CD4-positive, alpha-beta T cell treated with Interferon gamma for 1 hour (primary cell): ENCODE data around the gene MRPL1.
"Not testable (repeated sequence)": the region's sequence is repeated elsewhere in the genome, so short reads cannot be mapped to it uniquely, and the experiment has no call there.

Source experiments
- DNase-seq: peaks from one replicate; pipeline ENCODE4 v3.0.0-alpha.2; 2020

The MRPL1 gene

DNA sequence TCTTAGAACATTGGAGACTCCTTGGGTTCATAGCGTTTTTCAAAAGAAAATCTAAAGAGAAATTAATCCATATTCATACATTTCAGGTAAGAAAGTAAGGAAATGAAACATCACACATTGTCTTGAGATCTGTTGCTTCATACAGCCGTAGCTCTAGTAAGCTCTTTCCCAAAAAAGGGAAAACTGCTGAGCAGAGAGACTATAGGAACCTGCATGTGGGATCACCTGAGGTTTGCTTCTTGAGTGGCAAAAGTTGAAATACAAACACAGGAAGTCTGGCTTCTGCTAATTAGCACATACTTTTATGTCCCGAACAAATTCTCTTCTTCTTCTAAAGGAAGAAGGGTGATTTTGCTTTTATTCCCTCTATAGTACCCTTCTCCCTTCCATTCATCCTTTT lies 57.7 kb downstream of the MRPL1 start:
- DNase-seq = no peak

- no peak for DNase-seq
Observed at GRCh38 chr4:77921701-77922100, 59.1 kb downstream of the MRPL1 start.

GRCh38 chr4:77922158-77923094 lies 59.8 kb downstream of the MRPL1 start:
- DNase-seq = no peak

GRCh38 chr4:77927991-77928925 lies 65.6 kb downstream of the MRPL1 start:
- no peak for DNase-seq

DNA sequence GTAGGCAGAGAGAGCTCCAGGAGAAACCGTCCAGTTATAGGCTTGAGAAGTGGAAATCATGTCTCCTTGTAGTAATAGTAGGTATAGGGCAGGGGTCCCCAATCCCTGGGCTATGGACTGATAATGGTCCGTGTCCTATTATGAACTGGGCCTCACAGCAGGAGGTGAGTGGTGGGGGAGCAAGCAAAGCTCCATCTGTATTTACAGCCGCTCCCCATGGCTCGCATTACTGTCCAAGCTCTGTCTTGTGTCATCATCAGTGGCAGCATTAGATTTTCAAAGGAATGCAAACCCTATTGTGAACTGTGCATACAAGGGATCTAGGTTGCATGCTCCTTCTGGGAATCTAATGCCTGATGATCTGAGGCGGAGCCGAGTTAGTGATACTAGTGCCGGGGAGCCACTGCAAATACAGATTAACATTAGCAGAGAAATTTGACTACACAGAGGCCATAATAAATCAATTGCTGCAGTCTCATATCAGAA lies 67.6 kb downstream of the MRPL1 start:
- no peak for DNase-seq

GRCh38 chr4:77930876-77931275 lies 68.2 kb downstream of the MRPL1 start:
- DNase-seq = no peak

- no peak for DNase-seq
Observed at GRCh38 chr4:77931452-77932135, 69.0 kb downstream of the MRPL1 start.

GRCh38 chr4:77938560-77938959 lies 75.9 kb downstream of the MRPL1 start:
- no peak for DNase-seq

GRCh38 chr4:77945929-77946328 lies 83.3 kb downstream of the MRPL1 start:
- not testable (repeated sequence) for DNase-seq

DNA sequence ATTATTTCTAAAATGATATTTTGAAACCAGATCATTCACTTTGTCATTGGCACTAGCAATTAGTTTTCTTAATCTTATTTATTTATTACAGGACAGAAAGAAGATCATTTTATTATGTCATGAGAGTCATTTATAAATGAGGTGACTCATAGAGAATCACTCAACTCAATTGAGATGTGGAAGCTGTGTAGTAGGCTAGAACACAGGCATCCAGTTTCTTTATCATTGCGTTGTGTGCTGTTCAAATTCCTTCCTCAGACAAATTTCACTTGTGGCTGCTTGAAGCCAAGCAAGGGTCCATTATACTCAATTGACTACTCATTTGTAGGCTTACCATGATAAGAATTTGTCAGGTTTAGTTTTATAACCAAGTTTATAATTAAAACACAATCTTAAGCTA lies 87.6 kb downstream of the MRPL1 start:
- no peak for DNase-seq

DNA sequence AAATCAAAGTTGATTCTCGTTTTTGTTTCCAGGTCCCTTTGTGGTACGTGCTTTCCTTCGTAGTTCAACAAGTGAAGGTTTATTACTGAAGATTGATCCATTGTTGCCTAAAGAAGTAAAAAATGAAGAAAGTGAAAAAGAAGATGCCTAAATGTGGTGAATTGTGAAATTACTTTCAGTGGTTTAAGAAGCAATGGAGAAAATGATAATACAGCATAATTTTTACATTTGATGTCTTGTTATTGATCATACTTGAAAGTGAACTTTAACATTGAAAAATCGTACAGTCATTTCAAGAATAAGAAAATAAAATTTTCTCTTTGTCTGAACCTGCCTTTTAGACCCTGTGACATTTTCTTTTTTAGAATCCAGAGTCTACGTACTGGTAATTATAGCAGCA lies 89.8 kb downstream of the MRPL1 start:
- no peak for DNase-seq

- no peak for DNase-seq
Observed at GRCh38 chr4:77954690-77955089, 92.1 kb downstream of the MRPL1 start.

DNA sequence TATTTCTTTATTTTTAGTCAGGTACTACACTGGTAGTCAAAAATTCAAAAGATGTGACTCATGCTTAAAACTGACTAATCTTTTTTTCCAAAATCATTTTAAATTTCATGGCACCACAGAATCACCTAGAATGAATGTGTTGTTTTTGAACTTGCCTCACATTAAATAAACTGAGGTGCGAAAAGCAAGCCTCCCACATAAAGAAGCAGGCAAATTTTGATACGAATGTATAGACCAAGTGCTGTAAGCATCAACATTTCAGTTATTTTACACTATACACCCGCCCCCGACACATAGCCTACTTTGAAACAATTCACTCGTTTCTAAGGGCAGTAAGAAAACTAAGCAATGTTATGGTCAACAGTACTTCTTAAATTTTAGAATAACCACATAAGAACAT lies 94.3 kb downstream of the MRPL1 start:
- DNase-seq = no peak

- DNase-seq = no peak
Observed at GRCh38 chr4:77958897-77959296, 96.3 kb downstream of the MRPL1 start.

DNA sequence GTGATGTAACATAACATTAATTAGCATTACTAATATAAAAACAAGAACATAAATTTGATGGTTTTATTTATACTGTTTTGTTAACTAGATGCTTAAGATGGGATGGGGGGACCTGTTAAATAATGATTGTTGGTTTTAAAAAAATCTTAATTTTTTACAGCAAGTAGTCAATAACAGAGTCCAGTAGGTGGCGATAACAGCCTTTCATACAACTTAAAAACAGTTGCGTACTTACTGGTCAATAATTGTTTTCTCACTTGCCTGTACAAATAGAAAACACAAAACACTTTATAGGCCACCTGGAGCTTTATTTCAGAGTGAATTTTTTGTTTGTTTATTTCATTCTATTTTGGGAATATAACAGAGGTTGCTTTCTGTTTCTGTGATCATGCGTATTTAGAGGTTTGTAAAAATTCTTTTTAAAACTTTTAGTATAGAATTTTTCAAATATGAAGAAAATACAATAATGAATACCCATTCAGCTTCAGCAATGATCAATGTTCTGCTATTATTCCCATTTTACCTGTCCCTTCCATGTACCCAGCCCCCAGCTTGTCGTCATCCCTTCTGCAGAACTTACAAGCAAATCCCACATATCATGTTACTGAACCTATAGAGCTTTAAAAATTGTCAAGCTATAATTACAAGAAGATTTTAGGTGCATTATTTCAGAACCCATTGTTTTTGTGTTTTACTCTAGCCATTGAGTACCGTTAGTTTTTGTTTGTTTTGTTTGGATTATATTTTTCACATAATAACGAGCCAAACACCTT lies 97.1 kb downstream of the MRPL1 start:
- no peak for DNase-seq

DNA sequence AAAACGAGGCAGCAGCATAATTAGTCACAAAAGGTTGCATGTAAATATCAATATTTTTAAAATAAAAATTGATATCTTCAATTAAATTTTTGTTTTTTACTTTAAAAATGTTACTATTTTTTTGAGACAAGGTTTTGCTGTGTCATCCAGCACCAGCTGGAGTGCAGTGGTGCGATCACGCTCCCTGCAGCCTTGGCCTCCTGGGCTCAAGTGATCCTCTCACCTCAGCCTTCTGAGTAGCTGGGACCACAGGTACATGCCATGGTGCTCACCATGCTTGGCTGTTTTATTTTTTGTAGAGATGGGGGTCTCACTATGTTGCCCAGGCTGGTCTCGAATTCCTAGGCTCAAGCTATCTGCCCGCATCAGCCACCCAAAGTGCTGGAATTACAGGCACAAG lies 97.7 kb downstream of the MRPL1 start:
- no peak for DNase-seq

DNA sequence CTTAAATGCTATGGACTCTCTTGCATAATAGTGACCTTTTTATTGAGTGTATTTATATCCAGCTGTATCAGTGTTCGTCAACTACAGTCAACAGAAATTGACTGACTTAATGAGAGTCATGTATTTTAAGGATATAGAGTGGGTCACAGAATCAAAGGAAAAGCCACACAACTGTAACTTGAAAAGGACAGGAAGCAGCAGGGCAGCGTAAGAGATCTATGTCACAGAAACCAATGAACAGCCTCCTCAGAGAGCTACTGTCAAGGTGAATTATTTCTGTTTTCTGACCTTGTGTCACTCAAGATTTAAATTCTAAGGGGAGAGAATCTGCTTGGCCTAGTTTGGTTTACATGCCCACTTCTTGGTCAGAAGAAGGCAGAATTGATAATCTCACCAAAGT lies 100.4 kb downstream of the MRPL1 start:
- no peak for DNase-seq

DNA sequence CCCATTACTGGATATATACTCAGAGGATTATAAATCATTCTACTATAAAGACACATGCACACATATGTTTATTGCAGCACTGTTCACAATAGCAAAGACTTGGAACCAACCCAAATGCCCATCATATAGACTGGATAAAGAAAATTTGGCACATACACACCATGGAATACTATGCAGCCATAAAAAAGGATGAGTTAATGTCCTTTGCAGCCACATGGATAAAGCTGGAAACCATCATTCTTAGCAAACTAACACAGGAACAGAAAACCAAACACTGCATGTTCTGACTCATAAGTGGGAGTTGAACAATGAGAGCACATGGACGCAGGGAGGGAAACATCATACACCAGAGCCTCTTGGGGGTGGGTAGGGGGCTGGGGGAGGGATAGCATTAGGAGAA lies 111.0 kb downstream of the MRPL1 start:
- not testable (repeated sequence) for DNase-seq

DNA sequence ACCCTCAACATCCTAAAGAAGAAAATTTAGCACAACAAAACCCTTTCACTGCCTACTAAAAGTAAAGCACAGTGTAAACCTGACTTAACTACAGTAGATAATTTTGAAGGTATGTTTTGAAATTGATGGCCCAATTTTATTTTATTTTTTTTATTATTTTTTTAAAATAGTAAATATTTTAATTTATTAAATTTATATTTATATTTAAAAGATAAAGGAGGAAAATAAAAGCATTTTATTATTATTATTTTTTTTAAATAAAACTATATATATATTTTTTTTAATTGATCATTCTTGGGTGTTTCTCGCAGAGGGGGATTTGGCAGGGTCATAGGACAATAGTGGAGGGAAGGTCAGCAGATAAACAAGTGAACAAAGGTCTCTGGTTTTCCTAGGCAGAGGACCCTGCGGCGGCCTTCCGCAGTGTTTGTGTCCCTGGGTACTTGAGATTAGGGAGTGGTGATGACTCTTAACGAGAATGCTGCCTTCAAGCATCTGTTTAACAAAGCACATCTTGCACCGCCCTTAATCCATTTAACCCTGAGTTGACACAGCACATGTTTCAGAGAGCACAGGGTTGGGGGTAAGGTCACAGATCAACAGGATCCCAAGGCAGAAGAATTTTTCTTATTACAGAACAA lies 120.4 kb downstream of the MRPL1 start:
- DNase-seq = not testable (repeated sequence)

GRCh38 chr4:77983612-77984311 lies 121.1 kb downstream of the MRPL1 start:
- DNase-seq = not testable (repeated sequence)

DNA sequence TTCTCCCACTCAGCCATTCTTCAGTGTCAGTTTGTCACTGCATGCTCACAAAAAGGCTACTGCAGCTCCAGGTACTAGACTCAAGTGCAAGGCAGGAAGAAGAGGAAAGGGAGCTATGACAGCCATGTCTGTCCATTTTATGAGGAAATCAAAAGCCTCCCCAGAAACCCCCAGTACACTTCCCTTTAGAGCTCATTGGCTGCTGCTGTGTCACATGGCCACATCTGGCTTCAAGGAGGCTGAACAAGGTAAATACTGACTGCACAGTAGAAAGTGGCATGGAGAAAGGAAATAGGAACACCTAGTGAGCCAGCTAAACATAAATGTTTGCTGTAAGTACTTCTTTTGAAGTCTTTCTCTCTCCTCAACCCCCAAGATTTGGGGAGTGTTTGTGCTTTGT lies 127.3 kb downstream of the MRPL1 start:
- DNase-seq = no peak
